H9 (cell line): Measurements from ENCODE around the gene C16orf90. TPM values are rescaled to one million over a fixed set of nuclear protein-coding genes. Genes with fewer than 3 reads are reported as not detected.

Source experiments
- DNase-seq: peaks from one replicate; pipeline ENCODE4 v3.0.0-alpha.2; 2017
- H2AFZ ChIP-seq: one replicate; pipeline ENCODE4 v1.6.1; 2013; ENCODE audit warnings: mild to moderate bottlenecking, low read length, control low read depth, moderate library complexity
- H2AK5ac ChIP-seq: 2 replicates; pipeline ENCODE4 v1.6.1; 2013; ENCODE audit warnings: low read length, control low read depth, mixed read lengths; ENCODE audit not compliant: insufficient read length
- H2BK120ac ChIP-seq: one replicate; pipeline ENCODE4 v1.6.1; 2013; ENCODE audit warnings: low read depth, mild to moderate bottlenecking, low read length, control low read depth, inconsistent platforms; ENCODE audit not compliant: poor library complexity, severe bottlenecking
- H2BK12ac ChIP-seq: 2 replicates; pipeline ENCODE4 v1.6.1; 2013; ENCODE audit warnings: low read length, control low read depth, mixed read lengths, low read depth; ENCODE audit not compliant: insufficient read length
- H2BK15ac ChIP-seq: 2 replicates; pipeline ENCODE4 v1.6.1; 2013; ENCODE audit warnings: low read depth, low read length, control low read depth
- H2BK20ac ChIP-seq: one replicate; pipeline ENCODE4 v1.6.1; 2013; ENCODE audit warnings: low read depth, mild to moderate bottlenecking, low read length, control low read depth, inconsistent platforms; ENCODE audit not compliant: poor library complexity, severe bottlenecking
- H2BK5ac ChIP-seq: 2 replicates; pipeline ENCODE4 v1.6.1; 2013; ENCODE audit warnings: low read length, control low read depth, mixed read lengths; ENCODE audit not compliant: insufficient read length
- H3K14ac ChIP-seq: 2 replicates; pipeline ENCODE4 v1.6.1; 2013; ENCODE audit warnings: low read length, control low read depth; ENCODE audit not compliant: insufficient read depth
- H3K18ac ChIP-seq: 2 replicates; pipeline ENCODE4 v1.6.1; 2013; ENCODE audit warnings: low read depth, mild to moderate bottlenecking, mixed read lengths, low read length, control low read depth; ENCODE audit not compliant: insufficient read length
- H3K23ac ChIP-seq: 2 replicates; pipeline ENCODE4 v1.6.1; 2013; ENCODE audit warnings: low read length, control low read depth, mixed read lengths, low read depth; ENCODE audit not compliant: insufficient read length
- H3K23me2 ChIP-seq: 2 replicates; pipeline ENCODE4 v1.6.1; 2013; ENCODE audit warnings: low read depth, mild to moderate bottlenecking, mixed read lengths, low read length, control low read depth; ENCODE audit not compliant: insufficient read length, poor library complexity, severe bottlenecking
- H3K27ac ChIP-seq: 2 replicates; pipeline ENCODE4 v1.5.1; 2013; ENCODE audit warnings: low read length, control low read depth, mixed read lengths, low read depth; ENCODE audit not compliant: insufficient read length
- H3K27me3 ChIP-seq: 2 replicates; pipeline ENCODE4 v1.6.1; 2013; ENCODE audit warnings: low read length, control low read depth, inconsistent platforms; ENCODE audit not compliant: insufficient read depth
- H3K4ac ChIP-seq: 2 replicates; pipeline ENCODE4 v1.6.1; 2013; ENCODE audit warnings: low read depth, mild to moderate bottlenecking, control low read depth, inconsistent platforms, low read length, moderate library complexity
- H3K4me1 ChIP-seq: 2 replicates; pipeline ENCODE4 v1.6.1; 2013; ENCODE audit warnings: low read length, control low read depth, inconsistent platforms; ENCODE audit not compliant: insufficient read depth
- H3K4me2 ChIP-seq: 2 replicates; pipeline ENCODE4 v1.6.1; 2013; ENCODE audit warnings: low read length, control low read depth, mixed read lengths; ENCODE audit not compliant: insufficient read length, insufficient read depth
- H3K56ac ChIP-seq: 2 replicates; pipeline ENCODE4 v1.6.1; 2013; ENCODE audit warnings: low read depth, mild to moderate bottlenecking, mixed read lengths, low read length, control low read depth; ENCODE audit not compliant: insufficient read length
- H3K79me1 ChIP-seq: 2 replicates; pipeline ENCODE4 v1.6.1; 2013; ENCODE audit warnings: low read depth, mild to moderate bottlenecking, moderate library complexity, low read length, control low read depth, inconsistent platforms; ENCODE audit not compliant: insufficient read depth, poor library complexity, severe bottlenecking
- H3K79me2 ChIP-seq: 2 replicates; pipeline ENCODE4 v1.6.1; 2013; ENCODE audit warnings: low read length, control low read depth, inconsistent platforms; ENCODE audit not compliant: insufficient read depth
- H3K9ac ChIP-seq: 2 replicates; pipeline ENCODE4 v1.6.1; 2013; ENCODE audit warnings: low read length, control low read depth, mixed read lengths; ENCODE audit not compliant: insufficient read length; ENCODE audit errors: extremely low read depth
- H3K9me3 ChIP-seq: one replicate; pipeline ENCODE4 v1.6.1; 2013; ENCODE audit warnings: low read depth, low read length, inconsistent platforms; ENCODE audit not compliant: control insufficient read depth
- H3T11ph ChIP-seq: one replicate; pipeline ENCODE4 v1.6.1; 2013; ENCODE audit warnings: mild to moderate bottlenecking, low read length, control low read depth, inconsistent platforms
- H4K20me1 ChIP-seq: one replicate; pipeline ENCODE4 v1.6.1; 2013; ENCODE audit not compliant: control insufficient read depth, insufficient read length, insufficient read depth
- H4K5ac ChIP-seq: 2 replicates; pipeline ENCODE4 v1.6.1; 2013; ENCODE audit warnings: low read depth, mild to moderate bottlenecking, mixed read lengths, low read length, control low read depth; ENCODE audit not compliant: insufficient read length
- H4K8ac ChIP-seq: replicated peaks from 2 replicates; pipeline ENCODE4 v1.6.1; 2013; ENCODE audit warnings: low read length, control low read depth, mixed read lengths, low read depth; ENCODE audit not compliant: insufficient read length
- H4K91ac ChIP-seq: 2 replicates; pipeline ENCODE4 v1.6.1; 2013; ENCODE audit warnings: low read depth, mild to moderate bottlenecking, moderate library complexity, mixed read lengths, low read length, control low read depth; ENCODE audit not compliant: insufficient read length
- H3K27ac Mint-ChIP-seq, 3 experiments: 2 replicates in 2 of 3; 3 replicates in 1 of 3; pipeline ENCODE4 v1.8.0; 2020 to 2021; ENCODE audit warnings: mixed read lengths in 3 of 3, mild to moderate bottlenecking in 1 of 3, moderate library complexity in 1 of 3
- H3K27me3 Mint-ChIP-seq: 2 replicates; pipeline ENCODE4 v1.8.0; 2021; ENCODE audit warnings: low read depth, mild to moderate bottlenecking, moderate library complexity, mixed read lengths
- H3K36me3 Mint-ChIP-seq, 3 experiments: 2 replicates in 2 of 3; 3 replicates in 1 of 3; pipeline ENCODE4 v1.8.0; 2020 to 2021; ENCODE audit warnings: low read depth in 3 of 3, mixed read lengths in 3 of 3; ENCODE audit not compliant: insufficient read depth in 1 of 3
- H3K4me1 Mint-ChIP-seq, 2 experiments: 2 replicates each; pipeline ENCODE4 v1.8.0; 2020; ENCODE audit warnings: mixed read lengths in 2 of 2
- H3K4me3 Mint-ChIP-seq, 2 experiments: 2 replicates in 1 of 2; 3 replicates in 1 of 2; pipeline ENCODE4 v1.8.0; 2020 to 2021; ENCODE audit warnings: mild to moderate bottlenecking in 2 of 2, mixed read lengths in 2 of 2, moderate library complexity in 1 of 2
- H3K9me3 Mint-ChIP-seq, 2 experiments: 2 replicates in 1 of 2; 3 replicates in 1 of 2; pipeline ENCODE4 v1.8.0; 2020; ENCODE audit warnings: mild to moderate bottlenecking in 2 of 2, mixed read lengths in 2 of 2, moderate library complexity in 1 of 2
- WGBS: extraction: QIAGEN DNeasy Blood & Tissue Kit; methylation state at CpG from one replicate; pipeline ENCODE4 v1.1.7; 2013; ENCODE audit warnings: missing lambda C conversion rate, low lambda C conversion rate, mixed read lengths; ENCODE audit not compliant: insufficient read length; ENCODE audit errors: extremely low coverage; 5-methylcytosine and 5-hydroxymethylcytosine counted together
- total RNA-seq: library from RNA; stranded (reverse); gene quantifications from 2 replicates; pipeline ENCODE4 v1.2.1, GENCODE V29; 2021
- TF ChIP-seq, protein P1 (sequence below): fragments of 200-600 bp; sonication (generic); conservative IDR thresholded peaks from 3 replicates; pipeline ENCODE4 v1.8.0; 2021; ENCODE audit warnings: antibody characterized with exemption, mild to moderate bottlenecking

The C16orf90 gene
- total RNA-seq, 1 experiment from 2014 or later: not detected

DNA sequence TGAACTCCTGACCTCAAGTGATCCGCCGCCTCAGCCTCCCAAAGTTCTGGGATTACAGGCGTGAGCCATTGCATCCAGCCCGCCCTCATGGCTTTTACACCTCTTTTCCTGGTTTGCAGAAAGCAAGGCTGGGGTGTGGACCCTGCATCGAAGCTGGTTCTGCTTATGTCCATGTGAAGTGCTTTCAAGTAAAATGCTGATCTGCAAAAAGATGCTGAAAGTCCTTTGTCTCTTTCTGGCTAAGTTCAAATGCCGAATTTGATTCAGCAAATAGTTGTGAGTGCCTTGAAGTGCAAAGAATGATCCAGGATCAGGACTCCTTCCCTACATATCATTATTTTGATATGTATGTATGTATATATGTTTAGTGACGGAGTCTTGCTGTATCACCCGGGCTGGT is 34.7 kb downstream of the C16orf90 start:
- peaks cover 39 to 41% of the 10 kb centered on the region in 2 experiments for H3K4me1 Mint-ChIP-seq
- no peaks in the 10 kb centered on the region for H3K27me3 Mint-ChIP-seq

More for the DNA sequence above, 34.7 kb downstream of the C16orf90 start:
- no peak overlapping the region for H2BK5ac ChIP-seq
- peaks cover 8% of the 10 kb centered on the region for H3K23me2 ChIP-seq
- H3K27ac Mint-ChIP-seq: no peak overlapping the region
- H3K4me2 ChIP-seq: no peak overlapping the region
- no peak overlapping the region for H3K4ac ChIP-seq
- no peaks in the 10 kb centered on the region for H3K9me3 Mint-ChIP-seq
- no peak overlapping the region for H4K91ac ChIP-seq
- H4K5ac ChIP-seq: no peak overlapping the region
- H4K20me1 ChIP-seq: no peaks in the 10 kb centered on the region
- no peak overlapping the region for H3K14ac ChIP-seq
- DNase-seq: no peak
- no peak overlapping the region for H3K56ac ChIP-seq
- peaks cover 29% of the 10 kb centered on the region for H3K79me2 ChIP-seq
- H2BK120ac ChIP-seq: no peak overlapping the region
- no peak overlapping the region for H2BK15ac ChIP-seq
- peaks cover 8% of the 10 kb centered on the region for H3K79me1 ChIP-seq
- no CpG with 5 or more reads among the region's 8 CpGs for WGBS
- no peak overlapping the region for H2BK12ac ChIP-seq
- H3K36me3 Mint-ChIP-seq: peaks cover 0 to 3% (median 0%) of the 10 kb centered on the region in 3 experiments; a peak in 3 of 7 replicates
- H3K4me3 Mint-ChIP-seq: peak overlapping the region in 1 of 2 experiments; percentile 59; a peak in 1 of 5 replicates
- H3K9me3 ChIP-seq: no peaks in the 10 kb centered on the region
- peaks cover 8% of the 10 kb centered on the region; the same call in 1 of the 2 replicates for H3K4me1 ChIP-seq
- H3K18ac ChIP-seq: no peak overlapping the region
- no peak overlapping the region for H3K27ac ChIP-seq
- TF ChIP-seq, protein P1, sequence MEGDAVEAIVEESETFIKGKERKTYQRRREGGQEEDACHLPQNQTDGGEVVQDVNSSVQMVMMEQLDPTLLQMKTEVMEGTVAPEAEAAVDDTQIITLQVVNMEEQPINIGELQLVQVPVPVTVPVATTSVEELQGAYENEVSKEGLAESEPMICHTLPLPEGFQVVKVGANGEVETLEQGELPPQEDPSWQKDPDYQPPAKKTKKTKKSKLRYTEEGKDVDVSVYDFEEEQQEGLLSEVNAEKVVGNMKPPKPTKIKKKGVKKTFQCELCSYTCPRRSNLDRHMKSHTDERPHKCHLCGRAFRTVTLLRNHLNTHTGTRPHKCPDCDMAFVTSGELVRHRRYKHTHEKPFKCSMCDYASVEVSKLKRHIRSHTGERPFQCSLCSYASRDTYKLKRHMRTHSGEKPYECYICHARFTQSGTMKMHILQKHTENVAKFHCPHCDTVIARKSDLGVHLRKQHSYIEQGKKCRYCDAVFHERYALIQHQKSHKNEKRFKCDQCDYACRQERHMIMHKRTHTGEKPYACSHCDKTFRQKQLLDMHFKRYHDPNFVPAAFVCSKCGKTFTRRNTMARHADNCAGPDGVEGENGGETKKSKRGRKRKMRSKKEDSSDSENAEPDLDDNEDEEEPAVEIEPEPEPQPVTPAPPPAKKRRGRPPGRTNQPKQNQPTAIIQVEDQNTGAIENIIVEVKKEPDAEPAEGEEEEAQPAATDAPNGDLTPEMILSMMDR: no peak
- H2AFZ ChIP-seq: no peak overlapping the region
- H3K23ac ChIP-seq: no peak overlapping the region
- no peak overlapping the region for H4K8ac ChIP-seq
- H3T11ph ChIP-seq: no peak overlapping the region
- no peaks in the 10 kb centered on the region for H3K27me3 ChIP-seq
- no peak overlapping the region for H2AK5ac ChIP-seq
- no peak overlapping the region for H2BK20ac ChIP-seq
- H3K9ac ChIP-seq: no peak overlapping the region
